ENCODE data around the gene ZDHHC11.
"Not testable (repeated sequence)": the region's sequence is repeated elsewhere in the genome, so short reads cannot be mapped to it uniquely, and the experiment has no call there.

GRCh38 chr5:838431-838851 is 12.3 kb downstream of the ZDHHC11 start:
- TF ChIP-seq POLR2AphosphoS5 (IDR thresholded peaks at IDR 0.05; ENCODE audit: low read depth, low read length); CTCF (IDR thresholded peaks at IDR 0.05 in 2 of 3, conservative IDR thresholded peaks at IDR 0.05 in 1 of 3; ENCODE audit: borderline replicate concordance in 1 of 3, insufficient read depth in 1 of 3, low read depth in 2 of 3, low read length in 2 of 3); POLR2A (IDR thresholded peaks at IDR 0.05; ENCODE audit: borderline replicate concordance, extremely low read depth, insufficient read depth, insufficient read length); ATF3 (IDR thresholded peaks at IDR 0.05): not testable (repeated sequence)
